ENCODE measurements around the gene SIRT3.
"Not testable (repeated sequence)": the region's sequence is repeated elsewhere in the genome, so short reads cannot be mapped to it uniquely, and the experiment has no call there.

Gene SIRT3

DNA sequence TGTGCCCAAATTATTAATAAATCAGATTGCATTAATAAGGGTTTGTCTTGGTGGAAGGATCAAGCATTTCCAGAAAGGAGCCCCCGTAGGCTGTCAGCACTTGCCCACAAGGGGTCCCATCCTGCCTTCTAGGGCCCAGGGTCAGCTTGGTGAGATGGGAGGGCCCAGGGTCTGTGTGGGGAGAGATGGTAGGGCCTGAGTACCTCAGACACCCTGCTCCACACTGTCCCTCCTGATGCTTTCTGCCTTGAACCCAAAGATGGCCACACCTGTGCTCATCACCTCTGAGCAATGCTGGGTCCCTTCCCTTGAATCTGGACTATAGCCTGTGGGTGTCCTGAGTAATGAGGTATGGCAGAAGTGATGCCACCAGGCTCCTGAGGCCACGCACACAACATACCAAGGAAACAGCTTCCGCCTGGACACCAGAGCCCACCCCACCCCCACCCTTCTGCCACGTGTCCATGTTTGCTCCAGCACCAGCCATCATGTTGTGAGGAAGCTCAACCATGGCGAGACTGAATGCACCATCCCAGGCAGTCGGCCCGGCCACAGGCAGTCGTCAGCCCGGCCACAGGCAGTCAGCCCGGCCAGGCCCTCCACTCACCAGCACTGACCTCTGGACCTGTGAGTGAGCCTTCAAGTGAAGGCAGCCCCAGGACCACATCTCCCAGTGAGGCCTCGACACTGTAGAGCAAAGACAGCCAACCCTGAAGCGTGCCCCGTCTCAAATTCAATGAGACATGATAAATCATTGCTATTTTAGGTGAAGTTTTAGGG is 35.7 kb downstream of the SIRT3 start:
- DNase-seq: no peak

DNA sequence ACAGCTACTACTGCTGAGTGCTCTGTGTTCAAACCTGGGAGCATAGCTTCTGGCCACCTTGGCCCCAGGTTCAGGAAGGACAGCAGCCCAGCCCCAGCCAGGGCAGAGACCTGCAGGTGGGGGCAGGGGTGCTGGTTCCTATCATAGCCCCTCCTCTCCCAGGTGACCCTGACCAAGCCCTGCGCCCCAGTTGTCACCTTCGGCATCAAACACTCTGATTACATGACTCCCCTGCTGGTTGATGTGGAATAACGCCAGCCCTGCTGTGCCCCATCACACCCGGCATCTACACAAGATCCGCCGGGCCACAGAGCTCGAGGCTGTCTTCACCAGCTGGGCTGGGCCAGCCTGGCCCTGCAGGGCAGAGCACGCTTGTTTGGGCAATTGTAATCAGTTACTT is 36.4 kb downstream of the SIRT3 start:
- DNase-seq: no peak

DNA sequence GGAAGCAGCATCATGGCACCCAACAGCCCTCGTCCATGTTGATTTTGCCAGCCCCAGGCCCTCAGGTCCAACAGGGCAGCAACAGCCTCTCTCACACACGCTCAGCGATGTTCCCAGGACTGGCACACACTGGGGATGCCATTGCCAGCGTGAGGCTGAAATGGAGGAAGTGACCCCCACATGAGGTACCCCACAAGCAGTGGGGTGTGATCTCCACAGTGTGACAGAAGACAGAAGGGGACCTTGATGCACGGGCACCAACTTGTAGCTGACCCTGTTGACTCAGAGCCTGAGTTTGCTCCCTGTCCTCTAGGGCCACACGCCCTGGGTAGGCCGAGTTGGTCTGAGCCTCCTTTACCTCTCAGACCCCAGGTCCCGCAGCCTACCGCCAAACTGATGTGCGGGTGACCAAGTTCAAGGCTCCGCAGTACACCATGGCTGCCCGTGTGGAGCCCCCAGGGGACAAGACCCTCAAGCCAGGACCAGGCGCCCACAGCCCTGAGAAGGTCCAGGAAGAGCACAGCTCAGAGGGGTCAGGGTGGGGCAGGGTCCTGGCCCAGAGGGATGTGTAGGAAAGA is 37.0 kb downstream of the SIRT3 start:
- DNase-seq: no peak

DNA sequence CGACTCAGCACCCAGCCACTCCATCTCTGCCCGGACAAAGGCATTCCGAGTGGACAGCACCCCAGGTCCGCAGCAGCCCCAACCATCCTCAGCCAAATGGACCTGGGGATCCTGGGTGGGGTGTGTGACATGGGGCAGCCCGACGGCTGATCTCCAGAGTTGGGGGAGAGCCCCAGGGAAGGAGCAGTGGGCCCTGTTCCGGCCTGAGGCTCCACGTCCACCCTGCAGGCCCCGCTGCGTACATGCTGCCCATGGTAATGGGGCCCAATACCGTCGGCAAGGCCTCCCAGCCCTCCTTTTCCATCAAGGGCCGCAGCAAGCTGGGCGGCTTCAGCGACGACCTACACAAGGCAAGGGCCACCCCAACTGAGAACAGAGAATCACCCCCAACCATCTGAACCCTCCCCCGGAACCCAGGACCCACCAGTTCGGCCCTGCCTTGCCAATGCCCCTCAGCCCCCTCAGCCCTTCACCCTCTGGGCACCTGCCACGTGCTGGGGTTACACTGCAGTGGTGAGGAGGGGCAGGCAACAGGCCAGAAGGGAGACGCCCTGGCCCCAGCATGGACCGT is 37.8 kb downstream of the SIRT3 start:
- DNase-seq: no peak

DNA sequence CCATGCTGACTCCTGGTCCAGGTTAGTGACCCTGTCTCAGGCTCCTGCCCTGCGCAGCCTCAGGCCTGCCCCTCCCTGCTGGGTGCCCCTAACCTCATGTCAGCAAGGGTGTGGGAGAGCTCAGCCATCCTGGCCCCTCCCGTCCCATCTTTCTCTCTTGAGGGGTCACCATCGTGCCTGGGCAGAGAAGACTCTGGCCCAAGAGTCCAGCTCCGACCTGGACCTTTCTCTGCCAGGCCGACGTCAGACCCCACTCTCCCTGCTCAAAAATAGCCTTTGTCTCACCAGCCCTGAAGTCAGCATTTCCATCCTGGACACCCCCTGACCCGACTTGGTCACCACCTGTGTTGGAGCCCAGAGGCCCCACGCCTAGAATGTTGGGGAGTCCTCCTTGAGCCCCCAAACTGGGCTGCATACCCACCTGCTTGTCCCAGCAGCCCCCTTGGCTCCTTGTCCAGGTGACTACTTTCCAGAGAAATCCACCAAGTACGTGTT is 38.4 kb downstream of the SIRT3 start:
- DNase-seq: no peak

DNA sequence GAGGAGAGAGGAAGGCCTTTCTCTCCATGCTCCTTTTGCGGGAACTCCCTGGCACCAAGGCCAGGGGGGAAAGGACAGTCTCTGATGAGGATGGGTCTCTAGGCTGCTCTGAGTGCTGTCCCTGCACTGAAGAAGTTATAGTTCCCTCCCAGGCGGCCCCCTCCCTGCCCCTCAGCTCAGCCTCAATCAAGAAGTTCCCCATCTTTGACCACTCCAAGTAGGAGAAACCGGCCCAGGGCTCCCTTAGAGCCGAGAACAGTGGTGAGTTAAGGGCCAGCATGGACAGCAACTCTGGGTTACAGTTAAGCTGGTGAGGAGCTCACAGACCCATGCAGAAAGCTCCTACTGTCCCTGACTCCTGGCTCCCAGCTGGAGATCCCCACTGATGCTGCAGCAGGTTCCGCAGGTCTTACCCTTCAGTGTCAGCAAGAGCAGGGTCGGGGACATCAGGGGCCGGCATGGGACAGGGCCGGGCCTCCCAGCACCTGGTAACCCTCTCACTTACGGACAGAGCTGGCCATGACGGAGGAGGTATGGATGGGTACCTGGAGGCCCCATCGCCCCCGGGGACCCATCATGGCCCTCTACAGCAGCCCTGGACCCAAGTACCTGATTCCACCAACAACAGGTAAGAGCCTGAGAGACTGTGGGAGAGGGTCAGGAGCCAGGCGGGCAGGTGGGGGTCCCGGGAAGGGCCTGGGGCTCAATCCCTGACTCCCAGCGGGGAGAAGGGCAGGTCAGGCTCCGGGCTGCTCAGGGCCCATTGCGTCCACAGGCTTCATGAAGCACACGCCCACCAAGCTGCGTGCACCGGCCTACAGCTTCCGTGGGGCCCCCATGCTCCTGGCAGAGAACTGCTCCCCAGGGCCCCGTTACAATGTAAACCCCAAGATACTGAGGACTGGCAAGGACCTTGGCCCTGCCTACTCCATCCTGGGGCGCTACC is 39.1 kb downstream of the SIRT3 start:
- no peak for DNase-seq

DNA sequence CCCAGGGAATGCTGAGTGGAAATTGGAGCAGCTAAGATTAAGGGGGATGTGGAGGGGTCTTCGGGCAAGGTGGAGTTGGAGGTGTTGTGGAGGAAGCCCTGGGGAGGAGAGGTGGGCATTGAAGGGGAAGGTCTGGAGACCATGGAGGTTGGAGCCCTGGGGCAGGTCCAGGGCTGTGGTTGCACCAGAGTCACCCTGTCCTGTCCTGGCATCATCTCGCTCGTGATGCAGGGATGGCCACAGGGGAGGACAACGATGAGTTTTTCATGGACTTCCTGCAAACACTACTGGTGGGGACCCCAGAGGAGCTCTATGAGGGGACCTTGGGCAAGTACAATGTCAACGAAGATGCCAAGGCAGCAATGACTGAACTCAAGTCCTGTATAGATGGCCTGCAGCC is 42.7 kb downstream of the SIRT3 start:
- DNase-seq: not testable (repeated sequence)

DNA sequence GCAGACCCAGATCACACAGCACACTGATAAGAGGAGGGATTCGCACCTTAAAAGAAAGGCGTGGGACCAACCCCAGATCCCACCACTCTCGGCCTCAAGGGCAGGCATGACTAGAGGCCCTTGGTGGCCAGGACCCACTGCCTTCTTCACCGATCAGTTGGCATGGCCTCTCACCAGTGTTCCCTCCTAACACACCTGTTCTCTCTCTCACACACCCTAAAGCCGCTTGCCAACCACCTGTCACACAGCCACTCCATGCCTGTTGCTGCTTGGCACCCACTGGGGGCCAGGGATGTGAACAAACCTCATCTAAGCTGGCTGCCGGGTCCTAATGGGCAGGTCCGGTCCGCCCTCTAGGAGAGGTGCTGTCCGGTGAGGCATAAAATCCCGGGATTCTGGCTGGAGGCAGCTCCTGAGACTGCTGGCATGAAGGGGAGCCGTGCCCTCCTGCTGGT is 43.4 kb downstream of the SIRT3 start, which contains the start of gene SCGB1C1:
TSS of gene SCGB1C1 (plus strand) at position 405 of the 455 bp plus-strand sequence. CDS start at position 427, 22 bp downstream.
- DNase-seq: not testable (repeated sequence)

DNA sequence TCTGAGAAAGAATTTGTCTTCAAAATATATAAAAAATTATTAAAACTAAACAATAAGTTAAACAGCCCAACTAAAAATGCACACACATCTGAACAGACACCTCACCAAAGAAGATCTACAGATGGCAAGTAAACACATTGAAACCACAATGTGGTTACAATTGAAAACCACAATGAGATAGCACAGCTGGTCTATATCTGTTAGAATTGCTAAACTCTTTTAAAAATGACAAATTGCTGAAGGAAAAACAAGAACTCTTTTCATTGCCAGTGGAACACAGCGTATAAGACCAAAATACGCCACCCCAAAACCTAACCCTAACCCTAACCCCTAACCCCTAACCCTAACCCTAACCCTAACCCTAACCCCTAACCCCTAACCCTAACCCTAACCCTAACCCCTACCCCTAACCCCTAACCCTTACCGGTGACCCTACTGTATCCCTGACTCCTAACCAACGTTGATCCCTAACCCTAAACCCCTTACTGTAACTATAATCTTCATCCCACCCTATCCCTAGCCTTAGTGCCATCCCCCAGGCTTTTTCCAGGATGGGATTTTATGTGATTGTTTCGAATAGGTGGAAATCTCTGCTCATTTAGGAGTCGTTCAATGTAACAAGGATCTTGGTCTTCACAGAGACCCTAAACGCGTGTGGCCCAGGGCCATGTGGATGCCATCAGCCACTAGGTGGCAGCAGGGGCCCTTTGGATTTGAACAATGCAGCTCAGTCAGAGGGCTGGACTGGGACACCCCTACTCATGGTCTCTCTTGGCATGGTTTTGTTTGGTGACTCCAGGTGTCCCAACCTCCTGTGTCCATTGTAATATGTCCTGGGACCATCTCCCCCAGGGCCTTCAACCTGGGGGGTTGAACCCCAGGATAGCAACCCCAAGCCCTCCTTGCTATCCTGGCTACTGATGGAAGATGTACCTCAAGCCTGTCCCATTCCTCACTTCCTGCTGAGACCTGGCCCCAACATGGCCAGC is 44.4 kb downstream of the SIRT3 start:
- not testable (repeated sequence) for DNase-seq

DNA sequence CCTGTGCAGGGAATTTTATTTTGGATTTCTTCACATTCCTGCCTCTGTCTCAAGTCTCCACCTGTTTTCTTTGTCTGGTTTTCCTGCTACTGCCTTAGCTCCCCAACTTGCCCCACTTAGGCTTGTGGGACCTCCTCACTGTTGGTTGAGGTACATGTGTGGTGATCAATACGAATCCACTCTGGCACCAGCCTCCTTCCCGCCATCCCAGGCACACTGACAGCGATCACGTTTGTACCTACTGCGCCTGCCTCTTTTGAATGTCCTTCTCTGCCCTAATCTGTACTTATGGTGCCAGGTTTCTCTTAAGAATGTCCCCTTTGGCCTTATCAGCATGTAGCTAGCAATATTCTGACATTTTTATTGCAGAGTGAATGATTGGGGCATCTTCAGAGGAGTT is 45.6 kb downstream of the SIRT3 start:
- not testable (repeated sequence) for DNase-seq

DNA sequence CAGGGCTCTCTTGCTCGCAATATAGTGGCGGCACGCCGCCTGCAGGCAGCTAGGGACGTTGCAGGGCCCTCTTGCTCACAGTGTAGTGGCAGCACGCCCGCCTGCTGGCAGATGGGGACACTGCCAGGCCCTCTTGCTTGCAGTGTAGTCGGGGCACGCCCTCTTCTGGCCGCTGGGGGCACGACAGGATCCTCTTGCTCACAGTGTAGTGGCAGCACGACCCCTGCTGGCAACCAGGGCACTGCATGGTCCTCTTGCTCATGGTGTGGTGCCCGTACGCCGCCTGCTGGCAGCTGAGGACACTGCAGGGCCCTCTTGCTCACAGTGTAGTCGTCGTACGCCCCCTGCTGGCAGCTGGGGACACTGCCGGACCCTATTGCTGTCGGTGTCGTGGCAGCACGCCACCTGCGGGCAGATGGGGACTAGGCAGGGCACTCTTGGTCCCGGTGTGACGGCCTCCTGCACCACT is 46.3 kb downstream of the SIRT3 start:
- DNase-seq: not testable (repeated sequence)

DNA sequence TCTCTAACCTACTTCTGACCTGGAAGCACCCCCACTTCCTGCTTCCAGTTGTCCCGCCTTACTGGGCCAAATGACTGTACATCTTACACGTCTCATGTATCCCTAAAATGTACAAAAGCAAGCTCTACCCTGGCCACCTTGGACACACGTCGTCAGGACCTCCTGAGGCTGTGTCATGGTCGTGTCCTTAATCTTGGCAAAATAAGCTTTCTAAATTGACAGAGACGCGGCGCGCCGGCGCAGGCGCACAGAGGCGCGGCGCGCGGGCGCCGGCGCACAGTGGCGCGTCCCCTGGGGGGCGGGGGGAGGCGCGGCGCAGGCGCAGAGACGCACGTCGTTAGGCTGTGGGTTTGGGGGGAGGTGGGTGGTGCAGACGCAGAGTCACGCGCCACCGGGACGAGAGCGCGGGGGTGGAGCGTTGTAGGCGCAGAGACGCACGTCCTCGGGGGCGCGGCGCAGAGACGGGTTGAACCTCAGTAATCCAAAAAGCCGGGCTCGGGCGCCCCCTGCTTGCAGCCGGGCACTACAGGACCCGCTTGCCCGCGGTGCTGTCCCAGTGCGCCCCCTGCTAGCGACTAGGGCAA is 46.9 kb downstream of the SIRT3 start:
- DNase-seq: not testable (repeated sequence)

DNA sequence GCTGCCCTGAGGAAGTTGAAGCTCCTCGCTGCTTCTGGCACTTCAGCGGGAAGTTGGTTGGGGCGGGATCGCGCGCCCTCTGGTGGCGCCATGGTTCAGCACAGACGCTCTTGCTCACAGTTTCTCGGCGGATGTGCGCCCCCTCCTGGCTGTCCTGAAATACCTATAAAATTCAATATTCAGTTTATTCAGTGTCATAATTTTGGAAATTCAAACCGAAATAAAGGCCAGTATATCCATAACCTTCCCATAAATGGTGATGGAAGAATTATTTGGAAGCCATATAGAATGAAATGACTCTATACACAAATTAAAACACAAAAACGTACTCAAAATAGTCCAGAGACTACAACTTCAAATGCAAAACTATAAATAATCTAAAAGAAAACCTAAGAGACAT is 55.9 kb downstream of the SIRT3 start:
- not testable (repeated sequence) for DNase-seq
